Naive B cell (primary cell): ENCODE results near the gene ZNF385B. TPM values are rescaled to one million over a fixed set of nuclear protein-coding genes. Genes with fewer than 3 reads are reported as not detected.

Experiments used
- ATAC-seq, 2 donors: fragments of 150-1000 bp; cut with Tn5 transposase; 2 replicates each; pipeline ENCODE4 v1.10.0; 2021; ENCODE audit warnings: low read depth in 2 of 2, mild to moderate bottlenecking in 2 of 2, moderate library complexity in 2 of 2
- DNase-seq: peaks from one replicate; pipeline ENCODE4 v3.0.0; 2022
- H3K27ac Mint-ChIP-seq, 6 donors: one replicate each; pipeline ENCODE4 v1.8.0; 2020 to 2022; ENCODE audit warnings: mild to moderate bottlenecking in 6 of 6, mixed read lengths in 6 of 6, moderate library complexity in 5 of 6, inconsistent platforms in 2 of 6
- H3K27me3 Mint-ChIP-seq, 3 donors: one replicate each; pipeline ENCODE4 v1.8.0; 2021 to 2022; ENCODE audit warnings: mixed read lengths in 3 of 3, mild to moderate bottlenecking in 1 of 3
- H3K36me3 Mint-ChIP-seq, 2 donors: one replicate each; pipeline ENCODE4 v1.8.0; 2020 to 2022; ENCODE audit warnings: mixed read lengths in 2 of 2, inconsistent platforms in 1 of 2, mild to moderate bottlenecking in 1 of 2
- H3K4me1 Mint-ChIP-seq, 3 donors: one replicate each; pipeline ENCODE4 v1.8.0; 2020 to 2022; ENCODE audit warnings: mixed read lengths in 3 of 3, inconsistent platforms in 1 of 3, mild to moderate bottlenecking in 1 of 3, moderate library complexity in 1 of 3
- H3K4me3 Mint-ChIP-seq, 8 donors: one replicate each; pipeline ENCODE4 v1.8.0; 2020 to 2022; ENCODE audit warnings: mild to moderate bottlenecking in 8 of 8, mixed read lengths in 8 of 8, moderate library complexity in 8 of 8, inconsistent platforms in 2 of 8
- H3K9me3 Mint-ChIP-seq, 7 donors: one replicate each; pipeline ENCODE4 v1.8.0; 2020 to 2022; ENCODE audit warnings: mixed read lengths in 7 of 7, mild to moderate bottlenecking in 5 of 7, inconsistent platforms in 2 of 7, moderate library complexity in 1 of 7
- polyA plus RNA-seq, 6 donors: library from polyadenylated mRNA; unstranded; fragments of 300-500 nt; fragmentation: Illumina TruSeq; gene quantifications; one replicate each; pipeline ENCODE4 v1.2.3, GENCODE V29; 2021; ENCODE audit warnings: low read depth in 6 of 6

Gene ZNF385B
- polyA plus RNA-seq, 6 donors from 2014 or later, result not detected

DNA sequence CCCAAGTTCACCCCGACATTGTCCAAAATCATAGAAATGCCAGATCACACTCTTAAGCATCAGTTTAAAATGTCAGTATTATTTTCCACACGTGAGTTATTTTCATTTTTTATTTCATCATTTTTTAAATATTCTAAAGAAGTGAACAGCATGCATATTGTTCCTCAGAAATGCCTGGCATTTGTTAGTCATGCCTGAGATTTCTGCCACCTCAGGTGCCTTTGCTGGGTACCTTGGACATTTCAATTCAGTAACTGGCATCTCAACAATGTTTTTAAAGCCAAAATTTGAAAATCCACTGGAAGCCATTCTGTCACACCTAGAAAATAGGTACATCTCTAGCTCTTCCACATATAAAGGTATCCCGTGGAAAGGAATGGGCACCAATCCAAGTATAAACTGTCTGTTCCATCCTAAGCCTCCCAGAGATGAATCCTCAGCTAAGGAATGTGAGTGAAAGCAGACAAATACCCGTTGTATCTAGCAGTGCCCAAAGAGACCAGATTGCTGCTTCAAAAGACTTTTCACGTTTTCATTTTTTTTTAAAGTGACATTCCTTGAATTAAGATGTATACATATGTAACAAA lies 159.8 kb downstream of the ZNF385B start:
- no peak overlapping the region for H3K27ac Mint-ChIP-seq
- peaks cover 0 to 7% (median 0%) of the 10 kb centered on the region in 7 donors for H3K9me3 Mint-ChIP-seq
- ATAC-seq (no peak), DNase-seq (no peak)
- H3K4me1 Mint-ChIP-seq, result no peaks in the 10 kb centered on the region
- no peak overlapping the region for H3K4me3 Mint-ChIP-seq
- H3K27me3 Mint-ChIP-seq, result peaks cover 0 to 13% (median 7%) of the 10 kb centered on the region in 3 donors
- H3K36me3 Mint-ChIP-seq, result no peaks in the 10 kb centered on the region

DNA sequence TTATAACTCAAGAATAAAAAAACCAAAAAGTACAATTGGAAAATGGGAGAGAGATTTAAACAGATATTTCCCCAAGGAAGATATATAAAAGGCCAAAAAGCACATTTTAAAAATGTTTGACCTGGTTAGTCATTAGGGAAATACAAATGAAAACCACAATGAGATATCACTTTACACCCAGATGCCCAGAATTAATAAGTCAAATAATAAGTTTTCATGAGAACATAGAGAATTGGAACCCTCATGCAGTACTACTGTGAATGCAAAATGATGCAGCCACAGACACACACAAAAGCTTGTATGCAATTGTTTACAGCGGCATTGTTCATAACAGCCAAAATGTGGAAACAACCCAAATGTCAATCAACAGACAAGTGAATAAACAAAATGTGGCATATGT lies 165.9 kb downstream of the ZNF385B start:
- Mint-ChIP-seq H3K36me3 (no peaks in the 10 kb centered on the region), H3K27ac (no peak overlapping the region), H3K4me1 (no peaks in the 10 kb centered on the region), H3K27me3 (peaks cover 6 to 15% (median 15%) of the 10 kb centered on the region in 3 donors), H3K9me3 (peaks cover 0 to 10% (median 1%) of the 10 kb centered on the region in 7 donors), H3K4me3 (no peak overlapping the region)
- no peak for DNase-seq
- ATAC-seq, result no peak

GRCh38 chr2:179694963-179695362 lies 166.4 kb downstream of the ZNF385B start:
- no peak overlapping the region for H3K4me3 Mint-ChIP-seq
- H3K4me1 Mint-ChIP-seq, result no peaks in the 10 kb centered on the region
- H3K27me3 Mint-ChIP-seq, result peaks cover 8 to 14% (median 14%) of the 10 kb centered on the region in 3 donors
- no peak overlapping the region for H3K27ac Mint-ChIP-seq
- DNase-seq (no peak), ATAC-seq (no peak)
- peaks cover 0 to 10% (median 1%) of the 10 kb centered on the region in 7 donors for H3K9me3 Mint-ChIP-seq
- no peaks in the 10 kb centered on the region for H3K36me3 Mint-ChIP-seq

DNA sequence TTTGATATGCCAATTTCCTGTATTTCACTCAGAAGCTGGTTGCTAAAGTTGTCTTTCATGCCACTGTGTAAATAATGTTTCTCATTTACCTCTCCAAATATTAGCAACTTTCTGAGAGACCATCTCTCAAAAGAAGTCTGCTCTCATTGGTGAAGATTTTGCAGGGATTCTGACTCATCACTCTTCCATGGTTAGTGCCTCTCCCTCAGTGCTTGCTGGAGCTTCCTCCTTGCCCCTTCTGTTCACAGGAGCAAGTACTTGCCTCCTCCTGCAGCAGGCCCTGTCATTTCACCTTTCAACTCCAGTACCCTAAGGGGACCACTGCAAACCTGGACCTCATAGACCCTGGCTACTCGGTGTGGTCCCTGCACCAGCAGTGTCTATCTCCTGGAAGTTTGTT lies 168.8 kb downstream of the ZNF385B start:
- H3K27ac Mint-ChIP-seq, result no peak overlapping the region
- H3K9me3 Mint-ChIP-seq, result peaks cover 0 to 9% (median 1%) of the 10 kb centered on the region in 7 donors
- no peaks in the 10 kb centered on the region for H3K36me3 Mint-ChIP-seq
- ATAC-seq, result no peak
- no peak for DNase-seq
- H3K4me1 Mint-ChIP-seq, result no peaks in the 10 kb centered on the region
- H3K4me3 Mint-ChIP-seq, result no peak overlapping the region
- H3K27me3 Mint-ChIP-seq, result peaks cover 10 to 23% (median 13%) of the 10 kb centered on the region in 3 donors

DNA sequence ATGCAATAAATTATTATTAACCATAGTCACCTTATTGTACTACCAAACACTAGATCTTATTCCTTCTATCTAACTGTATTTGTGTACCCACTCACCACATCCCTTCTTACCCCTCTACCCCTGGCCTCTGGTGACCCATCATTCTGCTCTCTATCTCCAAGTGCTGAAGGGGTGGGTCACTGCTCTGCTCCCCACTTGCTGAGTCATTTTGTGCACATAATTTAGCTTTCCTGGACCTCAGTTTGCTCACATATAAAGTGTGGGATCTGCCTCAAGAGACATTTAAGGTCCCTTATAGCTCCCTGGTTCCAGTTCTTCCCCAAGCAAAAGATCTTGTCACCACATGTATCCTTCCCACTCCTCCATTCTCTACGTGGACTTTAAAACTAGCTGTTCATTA lies 169.4 kb downstream of the ZNF385B start:
- H3K4me1 Mint-ChIP-seq, result no peaks in the 10 kb centered on the region
- ATAC-seq (no peak), DNase-seq (no peak)
- peaks cover 10 to 23% (median 13%) of the 10 kb centered on the region in 3 donors for H3K27me3 Mint-ChIP-seq
- no peak overlapping the region for H3K27ac Mint-ChIP-seq
- H3K36me3 Mint-ChIP-seq, result no peaks in the 10 kb centered on the region
- H3K4me3 Mint-ChIP-seq, result no peak overlapping the region
- peaks cover 0 to 3% (median under 1%) of the 10 kb centered on the region in 7 donors for H3K9me3 Mint-ChIP-seq

DNA sequence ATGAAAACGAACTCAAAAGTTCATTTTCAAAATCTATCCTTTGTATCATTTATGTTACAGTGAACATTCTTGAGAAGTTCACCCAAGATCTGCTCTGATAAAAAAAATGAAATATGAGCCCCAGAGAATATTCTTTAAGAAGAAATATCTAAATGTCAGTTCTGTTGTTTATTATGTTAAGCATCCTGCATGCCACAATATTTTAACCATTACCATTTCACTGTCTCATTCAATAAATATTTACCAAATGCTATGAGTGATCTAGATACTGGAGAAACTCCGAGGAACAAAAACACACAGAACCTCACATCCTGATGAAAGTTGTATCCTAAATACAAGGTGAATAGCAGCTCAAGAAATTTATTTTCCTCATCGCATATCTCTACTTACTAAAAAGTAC lies 170.2 kb downstream of the ZNF385B start:
- Mint-ChIP-seq H3K4me3 (no peak overlapping the region), H3K27me3 (peaks cover 10 to 23% (median 13%) of the 10 kb centered on the region in 3 donors), H3K9me3 (peaks cover 0 to 3% (median 0%) of the 10 kb centered on the region in 7 donors), H3K27ac (no peak overlapping the region), H3K4me1 (no peaks in the 10 kb centered on the region), H3K36me3 (no peaks in the 10 kb centered on the region)
- DNase-seq (no peak), ATAC-seq (no peak)

- no peaks in the 10 kb centered on the region for H3K36me3 Mint-ChIP-seq
Measured at GRCh38 chr2:179686718-179687342, 174.6 kb downstream of the ZNF385B start.

GRCh38 chr2:179686069-179686468 lies 175.3 kb downstream of the ZNF385B start:
- H3K4me3 Mint-ChIP-seq, result no peak overlapping the region
- no peaks in the 10 kb centered on the region for H3K4me1 Mint-ChIP-seq
- DNase-seq, result no peak
- H3K27ac Mint-ChIP-seq, result no peak overlapping the region
- no peaks in the 10 kb centered on the region for H3K36me3 Mint-ChIP-seq
- H3K9me3 Mint-ChIP-seq, result peaks cover 0 to 1% (median 0%) of the 10 kb centered on the region in 7 donors
- peaks cover 5 to 14% (median 6%) of the 10 kb centered on the region in 3 donors for H3K27me3 Mint-ChIP-seq
- no peak for ATAC-seq

More at GRCh38 chr2:179686718-179687342, 174.6 kb downstream of the ZNF385B start:
- H3K27me3 Mint-ChIP-seq, result peaks cover 5 to 14% (median 6%) of the 10 kb centered on the region in 3 donors
- DNase-seq (no peak), ATAC-seq (no peak)
- H3K27ac Mint-ChIP-seq, result no peak overlapping the region
- peaks cover 0 to 1% (median 0%) of the 10 kb centered on the region in 7 donors for H3K9me3 Mint-ChIP-seq
- H3K4me1 Mint-ChIP-seq, result no peaks in the 10 kb centered on the region
- no peak overlapping the region for H3K4me3 Mint-ChIP-seq

GRCh38 chr2:179685146-179685545 lies 176.3 kb downstream of the ZNF385B start:
- H3K36me3 Mint-ChIP-seq, result no peaks in the 10 kb centered on the region
- H3K4me3 Mint-ChIP-seq, result no peak overlapping the region
- ATAC-seq, result no peak
- H3K27me3 Mint-ChIP-seq, result peaks cover 4 to 12% (median 5%) of the 10 kb centered on the region in 3 donors
- no peaks in the 10 kb centered on the region for H3K4me1 Mint-ChIP-seq
- peaks cover 0 to 1% (median 0%) of the 10 kb centered on the region in 7 donors for H3K9me3 Mint-ChIP-seq
- DNase-seq, result no peak
- H3K27ac Mint-ChIP-seq, result no peak overlapping the region

DNA sequence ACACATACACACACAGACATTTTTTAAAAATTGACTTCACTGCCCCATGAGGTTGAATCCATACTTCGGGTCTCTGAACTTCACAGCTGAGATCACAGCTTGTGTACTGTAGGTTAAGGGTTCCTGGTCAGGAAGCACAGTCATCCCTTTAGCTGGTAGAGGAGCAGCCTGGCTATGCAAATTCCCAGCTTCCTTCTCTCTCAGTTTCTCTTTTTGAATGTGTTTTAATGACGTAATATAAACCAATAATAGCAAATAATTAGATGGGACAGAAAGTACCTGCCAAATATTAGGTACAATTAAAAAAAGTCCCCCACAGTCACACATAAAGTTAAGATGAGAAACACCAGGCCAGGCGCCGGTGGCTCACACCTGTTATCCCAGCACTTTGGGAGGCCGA lies 178.7 kb downstream of the ZNF385B start:
- Mint-ChIP-seq H3K27ac (peak overlapping the region in 1 of 6 donors; percentile 21), H3K4me1 (no peaks in the 10 kb centered on the region), H3K9me3 (peaks cover 0 to 1% (median 0%) of the 10 kb centered on the region in 7 donors), H3K4me3 (no peak overlapping the region), H3K36me3 (no peaks in the 10 kb centered on the region), H3K27me3 (no peaks in the 10 kb centered on the region)
- no peak for ATAC-seq
- DNase-seq, result no peak

DNA sequence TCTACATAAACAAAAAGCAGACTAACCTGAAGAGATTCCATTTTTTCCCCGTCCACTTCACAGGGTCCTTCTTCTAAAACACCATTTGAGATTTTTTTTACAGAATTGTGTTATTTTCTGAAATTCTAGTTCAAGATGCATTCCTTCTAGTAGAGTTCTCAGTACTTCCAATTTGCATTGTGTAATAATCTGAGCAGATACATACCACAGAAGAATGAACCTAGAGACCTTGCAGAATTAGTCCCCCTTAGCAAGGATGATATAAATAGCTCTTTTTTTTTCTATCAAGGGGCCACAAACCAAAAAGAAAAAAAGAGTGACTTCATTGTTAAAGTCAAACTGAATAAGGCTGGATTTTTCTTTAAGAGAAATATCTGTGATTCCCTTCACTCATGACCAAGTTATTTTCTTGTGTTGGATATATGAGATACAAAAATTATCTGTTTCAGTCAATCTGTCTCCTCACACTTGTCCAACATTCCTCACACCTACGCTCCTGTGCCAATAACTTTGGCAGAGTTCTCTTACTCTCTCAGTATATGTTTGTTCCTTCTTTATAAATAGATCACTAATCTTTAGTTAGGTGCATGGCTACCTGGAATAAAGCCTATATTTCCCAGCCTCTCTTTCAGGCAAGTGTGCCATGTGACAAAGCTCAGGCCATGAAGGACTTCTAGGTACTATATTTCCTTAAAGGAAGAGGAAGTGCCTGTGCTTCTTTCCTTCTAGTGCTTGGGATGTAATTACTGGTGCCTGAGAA lies 183.5 kb downstream of the ZNF385B start:
- H3K36me3 Mint-ChIP-seq, result no peaks in the 10 kb centered on the region
- H3K4me3 Mint-ChIP-seq, result no peak overlapping the region
- H3K9me3 Mint-ChIP-seq, result no peaks in the 10 kb centered on the region
- DNase-seq (no peak), ATAC-seq (no peak)
- H3K27me3 Mint-ChIP-seq, result peaks cover 0 to 5% (median 0%) of the 10 kb centered on the region in 3 donors
- H3K27ac Mint-ChIP-seq, result no peak overlapping the region
- no peaks in the 10 kb centered on the region for H3K4me1 Mint-ChIP-seq

DNA sequence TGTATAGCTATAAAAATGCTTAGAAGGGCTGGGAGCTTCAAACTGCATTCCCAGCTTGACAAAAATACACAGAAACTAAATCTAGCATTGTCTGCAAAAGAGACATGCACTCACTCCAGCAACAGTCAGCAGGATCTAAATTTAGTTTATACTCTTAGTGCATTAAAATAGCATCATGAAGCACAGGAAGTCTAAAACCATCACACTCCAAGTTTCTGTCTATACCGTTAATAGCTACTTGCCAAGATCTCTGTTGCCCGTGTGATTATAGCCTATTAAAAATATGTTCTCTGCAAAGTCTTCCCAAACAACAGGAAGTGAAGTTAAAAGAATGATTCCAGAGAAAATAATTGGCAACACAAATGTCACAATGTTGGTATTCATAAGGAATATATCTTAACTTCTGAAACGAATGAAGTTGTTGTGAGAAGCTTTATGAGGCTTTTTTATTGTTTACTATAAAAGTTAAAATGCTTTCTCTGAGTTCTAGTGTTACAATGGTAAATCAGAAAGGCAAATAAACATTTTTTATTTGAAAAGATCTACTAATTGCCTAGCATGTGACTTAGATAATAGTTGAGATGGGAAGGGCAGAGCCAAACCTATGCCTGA lies 184.2 kb downstream of the ZNF385B start:
- H3K36me3 Mint-ChIP-seq, result no peaks in the 10 kb centered on the region
- no peak for ATAC-seq

GRCh38 chr2:179675435-179675834 lies 186.0 kb downstream of the ZNF385B start:
- H3K36me3 Mint-ChIP-seq, result no peaks in the 10 kb centered on the region
- H3K27me3 Mint-ChIP-seq, result peaks cover 0 to 5% (median 0%) of the 10 kb centered on the region in 3 donors
- H3K4me1 Mint-ChIP-seq, result no peaks in the 10 kb centered on the region
- H3K9me3 Mint-ChIP-seq, result no peaks in the 10 kb centered on the region
- H3K27ac Mint-ChIP-seq, result no peak overlapping the region
- no peak overlapping the region for H3K4me3 Mint-ChIP-seq
- DNase-seq (no peak), ATAC-seq (no peak)

More for the DNA sequence above, 184.2 kb downstream of the ZNF385B start:
- H3K27me3 Mint-ChIP-seq, result peaks cover 0 to 5% (median 0%) of the 10 kb centered on the region in 3 donors
- H3K4me3 Mint-ChIP-seq, result no peak overlapping the region
- H3K4me1 Mint-ChIP-seq, result no peaks in the 10 kb centered on the region
- no peaks in the 10 kb centered on the region for H3K9me3 Mint-ChIP-seq
- no peak for DNase-seq
- no peak overlapping the region for H3K27ac Mint-ChIP-seq
